HG03060 (cell line): ENCODE data around the gene AUTS2.
A peak's percentile ranks its signal among the peaks of the same experiment; 100 is the strongest.
"Not testable (repeated sequence)": the region's sequence is repeated elsewhere in the genome, so short reads cannot be mapped to it uniquely, and the experiment has no call there.

Experiments used
- ATAC-seq: cut with Tn5 transposase; IDR thresholded peaks from one replicate; pipeline ENCODE4 v1.9.1; 2021; ENCODE audit warnings: low read depth, moderate number of reproducible peaks; ENCODE audit not compliant: unreplicated experiment

Gene AUTS2

GRCh38 chr7:70592171-70592570, 993.9 kb downstream of the AUTS2 start:
- no peak for ATAC-seq

- ATAC-seq, result no peak
These were observed 995.9 kb downstream of the AUTS2 start for GRCh38 chr7:70594170-70594569.

- not testable (repeated sequence) for ATAC-seq
These were observed 996.6 kb downstream of the AUTS2 start for GRCh38 chr7:70594885-70595284.

- ATAC-seq, result no peak
These were observed 997.1 kb downstream of the AUTS2 start for GRCh38 chr7:70595370-70595754.

- ATAC-seq, result no peak
These were observed 997.7 kb downstream of the AUTS2 start for GRCh38 chr7:70595755-70596597.

- ATAC-seq, result no peak
These were observed 998.3 kb downstream of the AUTS2 start for GRCh38 chr7:70596598-70596913.

- no peak for ATAC-seq
These were observed 998.8 kb downstream of the AUTS2 start for GRCh38 chr7:70597066-70597465.

GRCh38 chr7:70598976-70599375, 1000.7 kb downstream of the AUTS2 start:
- ATAC-seq, result no peak

- ATAC-seq, result no peak
These were observed 1001.3 kb downstream of the AUTS2 start for GRCh38 chr7:70599446-70600190.

GRCh38 chr7:70600993-70601392, 1002.7 kb downstream of the AUTS2 start:
- no peak for ATAC-seq

- ATAC-seq, result no peak
These were observed 1003.8 kb downstream of the AUTS2 start for GRCh38 chr7:70602117-70602516.

GRCh38 chr7:70607281-70607680, 1009.0 kb downstream of the AUTS2 start:
- no peak for ATAC-seq

- ATAC-seq, result no peak
These were observed 1009.5 kb downstream of the AUTS2 start for GRCh38 chr7:70607759-70608158.

GRCh38 chr7:70608229-70608628, 1010.0 kb downstream of the AUTS2 start:
- ATAC-seq, result no peak

GRCh38 chr7:70612811-70613210, 1014.5 kb downstream of the AUTS2 start:
- ATAC-seq, result no peak

- ATAC-seq, result peak; percentile 53
These were observed 1016.2 kb downstream of the AUTS2 start for GRCh38 chr7:70614237-70615045.

GRCh38 chr7:70615066-70615606, 1016.9 kb downstream of the AUTS2 start:
- no peak for ATAC-seq

- ATAC-seq, result no peak
These were observed 1017.9 kb downstream of the AUTS2 start for GRCh38 chr7:70616211-70616610.

GRCh38 chr7:70616821-70617220, 1018.5 kb downstream of the AUTS2 start:
- ATAC-seq, result no peak

GRCh38 chr7:70618020-70618551, 1019.8 kb downstream of the AUTS2 start:
- ATAC-seq, result no peak

- no peak for ATAC-seq
These were observed 1020.9 kb downstream of the AUTS2 start for GRCh38 chr7:70619130-70619529.
